A673 (cell line): Measurements from ENCODE around the gene MR1.

ENCODE experiments used
- EZH2 ChIP-seq: fragments of 200-600 bp; sonication (generic); IDR thresholded peaks from 2 replicates; pipeline ENCODE4 v1.6.1; 2017; ENCODE audit warnings: borderline replicate concordance, low read depth, mild to moderate bottlenecking, mixed read lengths, antibody characterized with exemption, low read length; ENCODE audit not compliant: poor library complexity, severe bottlenecking
- TF ChIP-seq, protein P1 (sequence below): fragments of 300-800, 200-600 bp; sonication (generic); conservative IDR thresholded peaks from 2 replicates; pipeline ENCODE4 v1.5.1; 2017; ENCODE audit warnings: low read depth, mild to moderate bottlenecking, antibody characterized with exemption, low read length, moderate library complexity, mixed read lengths

DNA sequence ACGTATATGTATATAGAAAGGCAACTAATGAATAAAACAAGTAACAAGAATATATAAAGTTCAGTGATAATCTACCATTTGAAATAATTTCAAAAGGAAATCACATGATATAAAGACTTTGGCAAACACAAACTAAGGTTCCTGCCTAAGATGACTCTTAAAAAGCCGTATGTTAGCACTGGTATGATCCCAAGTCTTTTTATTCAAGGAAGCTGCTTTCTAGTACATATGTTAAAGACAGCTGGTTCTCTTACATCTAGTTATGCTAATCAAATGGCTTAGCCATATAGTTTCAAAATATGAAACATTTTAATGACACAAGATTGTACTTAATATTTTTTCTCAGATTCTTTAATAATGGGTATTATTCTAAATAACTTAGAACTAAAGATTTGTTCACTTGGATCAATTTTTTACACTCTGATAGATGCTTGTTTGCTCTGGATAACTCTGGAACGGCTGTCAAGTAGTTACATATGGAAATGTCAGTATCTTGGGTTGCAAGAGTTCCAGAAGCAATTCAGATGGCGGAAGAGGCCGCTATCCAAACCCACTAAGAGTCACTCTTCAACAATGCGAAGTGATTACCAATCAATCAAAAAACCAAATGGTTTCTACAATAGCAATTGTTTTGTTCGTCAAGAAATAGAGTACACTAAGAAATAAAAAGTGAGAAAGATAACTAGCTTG lies 32.5 kb upstream of the MR1 start:
- TF ChIP-seq, protein P1, sequence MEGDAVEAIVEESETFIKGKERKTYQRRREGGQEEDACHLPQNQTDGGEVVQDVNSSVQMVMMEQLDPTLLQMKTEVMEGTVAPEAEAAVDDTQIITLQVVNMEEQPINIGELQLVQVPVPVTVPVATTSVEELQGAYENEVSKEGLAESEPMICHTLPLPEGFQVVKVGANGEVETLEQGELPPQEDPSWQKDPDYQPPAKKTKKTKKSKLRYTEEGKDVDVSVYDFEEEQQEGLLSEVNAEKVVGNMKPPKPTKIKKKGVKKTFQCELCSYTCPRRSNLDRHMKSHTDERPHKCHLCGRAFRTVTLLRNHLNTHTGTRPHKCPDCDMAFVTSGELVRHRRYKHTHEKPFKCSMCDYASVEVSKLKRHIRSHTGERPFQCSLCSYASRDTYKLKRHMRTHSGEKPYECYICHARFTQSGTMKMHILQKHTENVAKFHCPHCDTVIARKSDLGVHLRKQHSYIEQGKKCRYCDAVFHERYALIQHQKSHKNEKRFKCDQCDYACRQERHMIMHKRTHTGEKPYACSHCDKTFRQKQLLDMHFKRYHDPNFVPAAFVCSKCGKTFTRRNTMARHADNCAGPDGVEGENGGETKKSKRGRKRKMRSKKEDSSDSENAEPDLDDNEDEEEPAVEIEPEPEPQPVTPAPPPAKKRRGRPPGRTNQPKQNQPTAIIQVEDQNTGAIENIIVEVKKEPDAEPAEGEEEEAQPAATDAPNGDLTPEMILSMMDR: no peak
- TF ChIP-seq EZH2: no peak
